Panc1 (cell line): Measurements from ENCODE around the gene DDAH1. TPM values are rescaled to one million over a fixed set of nuclear protein-coding genes. Genes with fewer than 3 reads are reported as not detected.
"Not testable (repeated sequence)": the region's sequence is repeated elsewhere in the genome, so short reads cannot be mapped to it uniquely, and the experiment has no call there.

Experiments used
- ATAC-seq: fragments of 200-7000 bp; cut with Tn5 transposase; 2 replicates; pipeline ENCODE4 v1.9.1; 2020; ENCODE audit warnings: mild to moderate bottlenecking, moderate library complexity
- BruUV-seq: library from RNA; stranded (reverse); fragments of 400-500 nt; replicated peaks from 2 replicates; lab custom pipeline; 2021; lab: Mats Ljungman, UMichigan
- CTCF ChIA-PET: fragments of 300-600 bp; sonication (Branson Sonifier 250); formaldehyde crosslinking; loops from one replicate; lab custom pipeline; 2022; ENCODE audit warnings: antibody characterized with exemption; lab: Charles Lee
- POLR2A ChIA-PET: fragments of 300-600 bp; sonication (Branson Sonifier 250); formaldehyde crosslinking; loops from one replicate; lab custom pipeline; 2022; ENCODE audit warnings: antibody characterized with exemption; lab: Charles Lee
- DNase-seq: peaks from one replicate; pipeline ENCODE4 v3.0.0-alpha.2; 2010; ENCODE audit warnings: low read depth, low spot score
- H3K27ac ChIP-seq: 2 replicates; pipeline ENCODE4 v1.5.1; 2011; ENCODE audit warnings: mild to moderate bottlenecking, low read length, inconsistent platforms
- H3K27me3 ChIP-seq: fragments of 200-500 bp; sonication (Bioruptor generic); 2 replicates; pipeline ENCODE4 v1.6.0; 2014; ENCODE audit warnings: low read length, inconsistent platforms; ENCODE audit not compliant: control insufficient read depth, insufficient read depth
- H3K36me3 ChIP-seq: fragments of 200-500 bp; sonication (Bioruptor generic); 2 replicates; pipeline ENCODE4 v1.5.1; 2014; ENCODE audit warnings: inconsistent platforms, mild to moderate bottlenecking, low read length, moderate library complexity; ENCODE audit not compliant: control insufficient read depth, insufficient read depth
- H3K4me1 ChIP-seq: 2 replicates; pipeline ENCODE4 v1.5.1; 2011; ENCODE audit warnings: inconsistent platforms, mild to moderate bottlenecking, low read length, moderate library complexity; ENCODE audit not compliant: control insufficient read depth, insufficient read depth
- H3K4me3 ChIP-seq, 2 experiments: 2 replicates each; pipeline ENCODE4 v1.5.1; 2011 to 2012; ENCODE audit warnings: low read depth in 2 of 2, low read length in 2 of 2, mild to moderate bottlenecking in 2 of 2, inconsistent platforms in 1 of 2, moderate library complexity in 1 of 2
- H3K9me3 ChIP-seq: fragments of 200-500 bp; sonication (Bioruptor generic); 2 replicates; pipeline ENCODE4 v1.5.1; 2014; ENCODE audit warnings: low read depth, mild to moderate bottlenecking, inconsistent platforms, low read length, moderate library complexity; ENCODE audit not compliant: control insufficient read depth, insufficient read depth
- CTCF ChIP-seq: fragments of 450-650 bp; IDR thresholded peaks from 2 replicates; pipeline ENCODE4 v1.5.1; 2017; ENCODE audit warnings: mild to moderate bottlenecking
- POLR2AphosphoS5 ChIP-seq: IDR thresholded peaks from 2 replicates; pipeline ENCODE4 v1.6.1; 2012; ENCODE audit warnings: mild to moderate bottlenecking, low read depth, low read length, moderate library complexity
- REST ChIP-seq, 2 experiments: IDR thresholded peaks; 2 replicates each; pipeline ENCODE4 v1.6.1; 2011 to 2012; ENCODE audit warnings: low read depth in 2 of 2, control low read depth in 1 of 2, low read length in 1 of 2, mild to moderate bottlenecking in 1 of 2, moderate library complexity in 1 of 2; ENCODE audit not compliant: insufficient read depth in 1 of 2
- SIN3A ChIP-seq: IDR thresholded peaks from 2 replicates; pipeline ENCODE4 v1.6.1; 2012; ENCODE audit warnings: low read depth, mild to moderate bottlenecking, low read length, moderate library complexity, borderline replicate concordance; ENCODE audit not compliant: insufficient read depth
- TCF7L2 ChIP-seq: IDR thresholded peaks from 2 replicates; pipeline ENCODE4 v1.6.1; 2011; ENCODE audit warnings: mild to moderate bottlenecking, low read depth, low read length, inconsistent platforms
- in situ Hi-C: cut with HindIII; loops from 2 replicates; pipeline ENCODE4 v1.10.0; 2016; ENCODE audit warnings: low sequenced_read_pairs, low pct_unique_long_range_greater_than_20kb
- intact Hi-C: fragments of 100-400 bp; cut with micrococcal nuclease; formaldehyde crosslinking; loops from one replicate; pipeline ENCODE4 v1.10.0; 2022; ENCODE audit not compliant: unreplicated experiment
- total RNA-seq: library from RNA; stranded (reverse); gene quantifications from one replicate; pipeline ENCODE4 v1.2.1, GENCODE V29; 2021; ENCODE audit not compliant: unreplicated experiment

DDAH1 gene
- total RNA-seq, 1 experiment from 2014 or later, result 85.4 TPM

- H3K36me3 ChIP-seq, result peaks cover 7% of the 10 kb centered on the region; the same call in 1 of the 2 replicates
- in situ Hi-C loops, result no loop called here
- H3K27me3 ChIP-seq, result no peaks in the 10 kb centered on the region
- H3K4me3 ChIP-seq, result no peak overlapping the region
- intact Hi-C loops, result no loop called here
- CTCF ChIA-PET, result no interaction called here
- ATAC-seq, result no peak
- no peak for TF ChIP-seq CTCF
- TF ChIP-seq SIN3A, result no peak
- TF ChIP-seq TCF7L2, result no peak
- no peak for TF ChIP-seq POLR2AphosphoS5
- no peaks in the 10 kb centered on the region for H3K9me3 ChIP-seq
- BruUV-seq, result no TSS peak
- peaks cover 8% of the 10 kb centered on the region; the same call in 1 of the 2 replicates for H3K4me1 ChIP-seq
- POLR2A ChIA-PET, result no interaction called here
- DNase-seq, result no peak
- no peak overlapping the region for H3K27ac ChIP-seq
Observed at GRCh38 chr1:85351202-85351828, 113.6 kb downstream of the DDAH1 start.

GRCh38 chr1:85349224-85349623 is 115.7 kb downstream of the DDAH1 start:
- no peaks in the 10 kb centered on the region for H3K9me3 ChIP-seq
- no peak overlapping the region for H3K27ac ChIP-seq
- intact Hi-C loops (no loop called here), in situ Hi-C loops (no loop called here)
- no peak overlapping the region for H3K4me3 ChIP-seq
- ChIA-PET CTCF (no interaction called here), POLR2A (no interaction called here)
- peaks cover 10% of the 10 kb centered on the region for H3K4me1 ChIP-seq
- peaks cover 7% of the 10 kb centered on the region; the same call in 1 of the 2 replicates for H3K36me3 ChIP-seq
- DNase-seq, result no peak
- TF ChIP-seq CTCF, result no peak
- TF ChIP-seq SIN3A, result no peak
- no peak for TF ChIP-seq TCF7L2
- no peaks in the 10 kb centered on the region for H3K27me3 ChIP-seq
- no TSS peak for BruUV-seq
- ATAC-seq, result no peak

- TF ChIP-seq REST (IDR thresholded peaks at IDR 0.05; ENCODE audit: insufficient read depth in 1 of 2, low read depth in 2 of 2, low read length in 1 of 2) (no peak), POLR2AphosphoS5 (no peak), TCF7L2 (no peak), CTCF (no peak), SIN3A (no peak)
- BruUV-seq, result no TSS peak
- DNase-seq (no peak), ATAC-seq (no peak)
- Histone ChIP-seq H3K4me1 (peaks cover 24% of the 10 kb centered on the region), H3K4me3 (no peak overlapping the region), H3K9me3 (no peaks in the 10 kb centered on the region), H3K27me3 (no peaks in the 10 kb centered on the region), H3K36me3 (peaks cover 7% of the 10 kb centered on the region; the same call in 1 of the 2 replicates), H3K27ac (no peak overlapping the region)
- ChIA-PET POLR2A (no interaction called here), CTCF (no interaction called here)
- intact Hi-C loops (no loop called here), in situ Hi-C loops (no loop called here)
Observed at GRCh38 chr1:85347908-85348307, 117.1 kb downstream of the DDAH1 start.

GRCh38 chr1:85347275-85347674 is 117.7 kb downstream of the DDAH1 start:
- peaks cover 30% of the 10 kb centered on the region for H3K4me1 ChIP-seq
- ATAC-seq, CTCF ChIA-PET, H3K36me3 ChIP-seq, H3K9me3 ChIP-seq, POLR2A ChIA-PET, H3K27ac ChIP-seq, DNase-seq, in situ Hi-C loops, intact Hi-C loops, H3K27me3 ChIP-seq, H3K4me3 ChIP-seq, BruUV-seq: not testable (repeated sequence)
